Measurements from ENCODE around the gene BDH2. TPM values are rescaled to one million over a fixed set of nuclear protein-coding genes. Genes with fewer than 3 reads are reported as not detected.

BDH2 gene
- total RNA-seq, 1 experiment from 2014 or later: 40.2 TPM

DNA sequence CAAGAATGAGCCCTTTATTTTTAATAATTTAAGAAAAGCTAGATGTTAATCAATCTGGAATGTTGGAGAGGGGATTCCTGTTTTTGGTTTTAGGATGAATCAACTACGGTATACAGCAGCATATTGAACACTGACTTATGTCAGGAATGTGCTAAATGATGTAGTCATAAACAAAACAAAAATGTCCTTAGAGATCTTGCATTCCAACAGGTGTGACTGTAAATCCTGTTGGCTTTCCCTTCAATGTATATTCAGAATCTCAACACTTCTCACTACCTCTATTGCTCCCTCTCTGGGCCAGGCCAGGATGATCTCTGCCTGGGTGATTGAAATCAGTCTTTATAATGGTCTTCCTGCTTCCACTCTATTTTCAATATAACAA is 37.8 kb upstream of the BDH2 start:
- Histone ChIP-seq H3K4me2 (ENCODE audit: insufficient read depth, insufficient read length, low read length) (no peak overlapping the region), H3K27ac (ENCODE audit: insufficient read length, low read depth, low read length) (no peak overlapping the region)

More for the DNA sequence above, 37.8 kb upstream of the BDH2 start:
- H2BK12ac ChIP-seq (ENCODE audit: insufficient read length, low read depth, low read length): no peak overlapping the region
- Mint-ChIP-seq H3K9me3 (no peaks in the 10 kb centered on the region), H3K4me3 (no peak overlapping the region), H3K27ac (0 out of 7 replicates have a peak overlapping the region, but pooled peaks of 1 of the 3 experiments have one; percentile 22), H3K27me3 (ENCODE audit: low read depth) (no peaks in the 10 kb centered on the region), H3K4me1 (no peaks in the 10 kb centered on the region), H3K36me3 (ENCODE audit: insufficient read depth in 1 of 3, low read depth in 3 of 3) (peaks cover 26 to 71% (median 68%) of the 10 kb centered on the region in 3 experiments)
- H3K79me1 ChIP-seq (ENCODE audit: insufficient read depth, low read depth, low read length, poor library complexity, severe bottlenecking): no peaks in the 10 kb centered on the region
- no peaks in the 10 kb centered on the region for H3K9me3 ChIP-seq (ENCODE audit: control insufficient read depth, low read depth, low read length)
- no peak overlapping the region for H4K5ac ChIP-seq (ENCODE audit: insufficient read length, low read depth, low read length)
- no peak overlapping the region for H3K4ac ChIP-seq (ENCODE audit: low read depth, low read length)
- H3K9ac ChIP-seq (ENCODE audit: extremely low read depth, insufficient read length, low read length): no peak overlapping the region
- no peak overlapping the region for H3K23ac ChIP-seq (ENCODE audit: insufficient read length, low read depth, low read length)
- no peaks in the 10 kb centered on the region for H3K4me1 ChIP-seq (ENCODE audit: insufficient read depth, low read length)
- no peak overlapping the region for H3K14ac ChIP-seq (ENCODE audit: insufficient read depth, low read length)
- no peaks in the 10 kb centered on the region for H4K20me1 ChIP-seq (ENCODE audit: control insufficient read depth, insufficient read depth, insufficient read length)
- no peak overlapping the region for H2BK120ac ChIP-seq (ENCODE audit: low read depth, low read length, poor library complexity, severe bottlenecking)
- no peak overlapping the region for H2AFZ ChIP-seq (ENCODE audit: low read length)
- no peak overlapping the region for H2BK20ac ChIP-seq (ENCODE audit: low read depth, low read length, poor library complexity, severe bottlenecking)
- no peak overlapping the region for H2BK5ac ChIP-seq (ENCODE audit: insufficient read length, low read length)
- no peak overlapping the region for H4K8ac ChIP-seq (replicated peaks; ENCODE audit: insufficient read length, low read depth, low read length)
- no peak overlapping the region for H2AK5ac ChIP-seq (ENCODE audit: insufficient read length, low read length)
- no peak overlapping the region for H3T11ph ChIP-seq (ENCODE audit: low read length)
- no peaks in the 10 kb centered on the region for H3K23me2 ChIP-seq (ENCODE audit: insufficient read length, low read depth, low read length, poor library complexity, severe bottlenecking)
- H3K56ac ChIP-seq (ENCODE audit: insufficient read length, low read depth, low read length): no peak overlapping the region
- WGBS (ENCODE audit: extremely low coverage, insufficient read length, low lambda C conversion rate): no CpG with 5 or more reads among the region's 1 CpG
- no peaks in the 10 kb centered on the region for H3K79me2 ChIP-seq (ENCODE audit: insufficient read depth, low read length)
- H3K18ac ChIP-seq (ENCODE audit: insufficient read length, low read depth, low read length): no peak overlapping the region
- no peak for DNase-seq
- no peaks in the 10 kb centered on the region for H3K27me3 ChIP-seq (ENCODE audit: insufficient read depth, low read length)
- H4K91ac ChIP-seq (ENCODE audit: insufficient read length, low read depth, low read length): no peak overlapping the region
- no peak overlapping the region for H2BK15ac ChIP-seq (ENCODE audit: low read depth, low read length)
- TF ChIP-seq CTCF (conservative IDR thresholded peaks at IDR 0.05): no peak

Data from H9 (cell line).